ENCODE data around the gene KDM5A. TPM values are rescaled to one million over a fixed set of nuclear protein-coding genes. Genes with fewer than 3 reads are reported as not detected.
"Not testable (repeated sequence)": the region's sequence is repeated elsewhere in the genome, so short reads cannot be mapped to it uniquely, and the experiment has no call there.

The KDM5A gene
- polyA plus RNA-seq, 10 donors: 17.4 to 27.2 (median 23.8) TPM

- DNase-seq: no peak
Observed at GRCh38 chr12:334125-334524, 55.0 kb downstream of the KDM5A start.

GRCh38 chr12:332581-333205 is 56.4 kb downstream of the KDM5A start:
- no peak for DNase-seq

- no peak for DNase-seq
Observed at GRCh38 chr12:331287-331686, 57.8 kb downstream of the KDM5A start.

- DNase-seq: no peak
Observed at GRCh38 chr12:325906-326305, 63.2 kb downstream of the KDM5A start.

- DNase-seq: no peak
Observed at GRCh38 chr12:323507-323906, 65.6 kb downstream of the KDM5A start.

GRCh38 chr12:321606-322326 is 67.4 kb downstream of the KDM5A start:
- DNase-seq: peak in 2 of 3 donors; percentile 5 to 10

GRCh38 chr12:318759-319515 is 70.2 kb downstream of the KDM5A start:
- no peak for DNase-seq

- DNase-seq: no peak
Observed at GRCh38 chr12:308511-308910, 80.6 kb downstream of the KDM5A start.

GRCh38 chr12:307406-307805 is 81.7 kb downstream of the KDM5A start:
- no peak for DNase-seq

- no peak for DNase-seq
Observed at GRCh38 chr12:304805-305204, 84.3 kb downstream of the KDM5A start.

- DNase-seq: not testable (repeated sequence)
Observed at GRCh38 chr12:302766-303165, 86.4 kb downstream of the KDM5A start.

- DNase-seq: not testable (repeated sequence)
Observed at GRCh38 chr12:300166-300565, 89.0 kb downstream of the KDM5A start.

GRCh38 chr12:299511-299910 is 89.6 kb downstream of the KDM5A start:
- DNase-seq: not testable (repeated sequence)

GRCh38 chr12:298059-298458 is 91.1 kb downstream of the KDM5A start:
- not testable (repeated sequence) for DNase-seq

- no peak for DNase-seq
Observed at GRCh38 chr12:295132-295531, 94.0 kb downstream of the KDM5A start.

- DNase-seq: no peak
Observed at GRCh38 chr12:293199-293598, 95.9 kb downstream of the KDM5A start.

GRCh38 chr12:292186-292585 is 96.9 kb downstream of the KDM5A start:
- DNase-seq: no peak

GRCh38 chr12:291153-291723 is 97.9 kb downstream of the KDM5A start:
- no peak for DNase-seq

- DNase-seq: no peak
Observed at GRCh38 chr12:288687-289086, 100.4 kb downstream of the KDM5A start.

GRCh38 chr12:286531-287300 is 102.4 kb downstream of the KDM5A start:
- DNase-seq: no peak

GRCh38 chr12:278046-278445 is 111.1 kb downstream of the KDM5A start:
- DNase-seq: no peak

GRCh38 chr12:275812-276211 is 113.3 kb downstream of the KDM5A start:
- no peak for DNase-seq
